Left lung (tissue), 8 donors: ENCODE measurements around the gene ANKS3. TPM values are rescaled to one million over a fixed set of nuclear protein-coding genes. Genes with fewer than 3 reads are reported as not detected.

Experiments
- microRNA-seq, 2 donors: library from miRNA; unstranded; fragments of <30 nt; microRNA quantifications; one replicate each; pipeline ENCODE4, GENCODE V29; 2019
- polyA plus RNA-seq, 6 donors: library from polyadenylated mRNA; unstranded; fragments of 120-200 nt; gene quantifications; one replicate each; pipeline ENCODE4 v1.2.1, GENCODE V29; 2013; ENCODE audit not compliant: insufficient read length in 6 of 6
- total RNA-seq, 2 donors: library from RNA; stranded (reverse); fragmentation: NEBNext Ultra II Directional; extraction: Animal tissue kit (Norgen Biotek cat#: 25700); gene quantifications; one replicate each; pipeline ENCODE4 v1.2.1, GENCODE V29; 2021
- donor health status: DM: no; HTN: yes; CAD: no.
- donor health status: DM: no; HTN: no; CAD: no.

ANKS3 gene
- total and polyA plus RNA-seq, 8 donors, result 16.1 to 32.8 (median 26.7) TPM

Small RNAs within 50 kb of the gene (microRNA-seq; reads per million reads assigned to microRNA genes)
- 0.14 to 0.34 reads per million in 2 donors for gene MIR6769A

Other genes with a start within 250 kb of the ANKS3 start
- 10 to 100 TPM; 22.2 to 27.0 TPM for gene CDIP1, start 195.5 kb downstream of the ANKS3 start, total RNA-seq
- 10 to 100 TPM; 18.1 to 26.0 (median 22.6) TPM for gene CDIP1, start 195.5 kb downstream of the ANKS3 start, polyA plus RNA-seq
- under 1 TPM; 0.17 to 0.18 TPM for gene C16orf96, start 177.9 kb downstream of the ANKS3 start, total RNA-seq
- gene C16orf96, start 177.9 kb downstream of the ANKS3 start, polyA plus RNA-seq, result under 1 TPM; 0.19 to 0.45 (median 0.38) TPM
- gene UBALD1, start 119.4 kb downstream of the ANKS3 start, total RNA-seq, result 10 to 100 TPM; 26.7 to 27.8 TPM
- 10 to 100 TPM; 12.0 to 27.1 (median 16.3) TPM for gene UBALD1, start 119.4 kb downstream of the ANKS3 start, polyA plus RNA-seq
- gene MGRN1, start 109.4 kb downstream of the ANKS3 start, total RNA-seq, result 10 to 100 TPM; 81.6 to 98.1 TPM
- 10 to 100 TPM; 56.9 to 82.9 (median 65.0) TPM for gene MGRN1, start 109.4 kb downstream of the ANKS3 start, polyA plus RNA-seq
- gene NUDT16L1, start 40.7 kb downstream of the ANKS3 start, total RNA-seq, result 10 to 100 TPM; 26.6 to 53.1 TPM
- gene NUDT16L1, start 40.7 kb downstream of the ANKS3 start, polyA plus RNA-seq, result 10 to 100 TPM; 29.2 to 46.1 (median 35.1) TPM
- gene DNAAF8, start 266 bp upstream of the ANKS3 start, total RNA-seq, result 1 to 10 TPM; 1.2 to 4.2 TPM
- gene DNAAF8, start 266 bp upstream of the ANKS3 start, polyA plus RNA-seq, result 1 to 10 TPM; 1.2 to 3.5 (median 2.9) TPM
- 10 to 100 TPM; 12.5 to 13.6 TPM for gene ZNF500, start 32.9 kb upstream of the ANKS3 start, total RNA-seq
- gene ZNF500, start 32.9 kb upstream of the ANKS3 start, polyA plus RNA-seq, result 10 to 100 TPM; 13.8 to 20.8 (median 16.8) TPM
- not detected for gene SEPTIN12, start 54.1 kb upstream of the ANKS3 start, total RNA-seq
- gene SEPTIN12, start 54.1 kb upstream of the ANKS3 start, polyA plus RNA-seq, result 10 to 100 TPM in 1 of 6 donors, under 1 TPM in 2, not detected in 3; 0.28 to 14.6 (median 0.65) TPM
- 10 to 100 TPM; 28.6 to 40.5 TPM for gene SMIM22, start 61.1 kb upstream of the ANKS3 start, total RNA-seq
- 1 to 10 TPM; 3.4 to 5.6 (median 4.0) TPM for gene SMIM22, start 61.1 kb upstream of the ANKS3 start, polyA plus RNA-seq
- gene ROGDI, start 68.4 kb upstream of the ANKS3 start, total RNA-seq, result 10 to 100 TPM; 19.3 to 27.3 TPM
- 10 to 100 TPM; 15.7 to 46.4 (median 34.9) TPM for gene ROGDI, start 68.4 kb upstream of the ANKS3 start, polyA plus RNA-seq
- gene GLYR1, start 113.0 kb upstream of the ANKS3 start, total RNA-seq, result 10 to 100 TPM; 88.9 to 95.5 TPM
- 100 to 1,000 TPM in 5 of 6 donors, 10 to 100 TPM in 1; 65.2 to 128 (median 116) TPM for gene GLYR1, start 113.0 kb upstream of the ANKS3 start, polyA plus RNA-seq
- 10 to 100 TPM; 31.3 to 38.6 TPM for gene UBN1, start 113.2 kb upstream of the ANKS3 start, total RNA-seq
- gene UBN1, start 113.2 kb upstream of the ANKS3 start, polyA plus RNA-seq, result 10 to 100 TPM; 31.5 to 41.1 (median 36.4) TPM
- gene PPL, start 202.9 kb upstream of the ANKS3 start, total RNA-seq, result 10 to 100 TPM; 69.8 to 77.1 TPM
- 10 to 100 TPM; 30.4 to 42.6 (median 35.0) TPM for gene PPL, start 202.9 kb upstream of the ANKS3 start, polyA plus RNA-seq
- under 1 TPM; 0.52 to 0.76 TPM for gene SEC14L5, start 224.1 kb upstream of the ANKS3 start, total RNA-seq
- gene SEC14L5, start 224.1 kb upstream of the ANKS3 start, polyA plus RNA-seq, result under 1 TPM; 0.17 to 0.58 (median 0.31) TPM